ENCODE measurements around the gene TTC9C. TPM values are rescaled to one million over a fixed set of nuclear protein-coding genes. Genes with fewer than 3 reads are reported as not detected.
A peak's percentile ranks its signal among the peaks of the same experiment; 100 is the strongest.

TTC9C gene
- total and polyA plus RNA-seq, 2 of the 13 experiments (the other 11 are each of a cell fraction or from before 2014, with no cell fraction given), result 28.0 to 36.4 TPM

GRCh38 chr11:62725646-62726045 lies 2.6 kb upstream of the TTC9C start (continued):
- TF ChIP-seq, protein P1, sequence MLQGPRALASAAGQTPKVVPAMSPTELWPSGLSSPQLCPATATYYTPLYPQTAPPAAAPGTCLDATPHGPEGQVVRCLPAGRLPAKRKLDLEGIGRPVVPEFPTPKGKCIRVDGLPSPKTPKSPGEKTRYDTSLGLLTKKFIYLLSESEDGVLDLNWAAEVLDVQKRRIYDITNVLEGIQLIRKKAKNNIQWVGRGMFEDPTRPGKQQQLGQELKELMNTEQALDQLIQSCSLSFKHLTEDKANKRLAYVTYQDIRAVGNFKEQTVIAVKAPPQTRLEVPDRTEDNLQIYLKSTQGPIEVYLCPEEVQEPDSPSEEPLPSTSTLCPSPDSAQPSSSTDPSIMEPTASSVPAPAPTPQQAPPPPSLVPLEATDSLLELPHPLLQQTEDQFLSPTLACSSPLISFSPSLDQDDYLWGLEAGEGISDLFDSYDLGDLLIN (CRISPR knock-in tag; IDR thresholded peaks at IDR 0.05; ENCODE audit: borderline replicate concordance), result no peak
- TF ChIP-seq RFXAP (CRISPR knock-in tag; IDR thresholded peaks at IDR 0.05; ENCODE audit: borderline replicate concordance), result no peak
- no peak for TF ChIP-seq HNRNPLL (IDR thresholded peaks at IDR 0.05; ENCODE audit: low read depth, low read length, poor library complexity, severe bottlenecking)
- TF ChIP-seq TBL1XR1 (IDR thresholded peaks at IDR 0.05; ENCODE audit: borderline replicate concordance, low read length, partially characterized antibody), result no peak
- TF ChIP-seq ZFP82 (CRISPR knock-in tag; IDR thresholded peaks at IDR 0.05; ENCODE audit: borderline replicate concordance), result no peak
- TF ChIP-seq ZNF264 (CRISPR knock-in tag; IDR thresholded peaks at IDR 0.05), result peak; percentile 93; the same call in 1 of the 2 replicates
- TF ChIP-seq CREM (IDR thresholded peaks at IDR 0.05), result peak; percentile 24; the same call in 1 of the 2 replicates
- TF ChIP-seq CREM (CRISPR knock-in tag; IDR thresholded peaks at IDR 0.05), result no peak
- no peak for TF ChIP-seq SMAD9 (CRISPR knock-in tag; IDR thresholded peaks at IDR 0.05)
- no peak for TF ChIP-seq PCBP1 (IDR thresholded peaks at IDR 0.05; ENCODE audit: borderline replicate concordance, low read depth, low read length)
- TF ChIP-seq TGIF2 (CRISPR knock-in tag; IDR thresholded peaks at IDR 0.05), result no peak
- TF ChIP-seq AGO1 (IDR thresholded peaks at IDR 0.05; ENCODE audit: low read depth, low read length, poor library complexity, severe bottlenecking), result no peak
- TF ChIP-seq LCORL (IDR thresholded peaks at IDR 0.05), result no peak
- TF ChIP-seq LCORL (CRISPR knock-in tag; IDR thresholded peaks at IDR 0.05), result no peak
- TF ChIP-seq EEA1 (CRISPR knock-in tag; IDR thresholded peaks at IDR 0.05; ENCODE audit: borderline replicate concordance), result no peak
- TF ChIP-seq KAT7 (CRISPR knock-in tag; IDR thresholded peaks at IDR 0.05; ENCODE audit: borderline replicate concordance), result no peak
- TF ChIP-seq ZNF552 (CRISPR knock-in tag; IDR thresholded peaks at IDR 0.05; ENCODE audit: borderline replicate concordance), result no peak
- TF ChIP-seq ZBTB21 (CRISPR knock-in tag; IDR thresholded peaks at IDR 0.05), result no peak
- TF ChIP-seq ZNF432 (CRISPR knock-in tag; IDR thresholded peaks at IDR 0.05; ENCODE audit: borderline replicate concordance), result no peak
- peak; percentile 46 for TF ChIP-seq POLR2AphosphoS5 (IDR thresholded peaks at IDR 0.05; ENCODE audit: low read depth, low read length)
- no peak for TF ChIP-seq HOXD1 (CRISPR knock-in tag; IDR thresholded peaks at IDR 0.05)
- no peak for TF ChIP-seq SAFB2 (CRISPR knock-in tag; IDR thresholded peaks at IDR 0.05; ENCODE audit: borderline replicate concordance, low read depth)
- no peak for TF ChIP-seq NCOA2 (CRISPR knock-in tag; IDR thresholded peaks at IDR 0.05)
- TF ChIP-seq GABPA (IDR thresholded peaks at IDR 0.05; ENCODE audit: low read depth, low read length), result no peak
- 0 out of 2 replicates have a peak, but pooled peaks have one; percentile 15 for TF ChIP-seq GABPA (CRISPR knock-in tag; IDR thresholded peaks at IDR 0.05; ENCODE audit: low read depth)
- no peak for TF ChIP-seq RNF2 (conservative IDR thresholded peaks at IDR 0.05; ENCODE audit: low read depth)
- TF ChIP-seq POLR2A (IDR thresholded peaks at IDR 0.05; ENCODE audit: insufficient read depth in 1 of 2, low read depth in 2 of 2, low read length in 2 of 2), result peak in 1 of 2 experiments; percentile 51; a peak in 2 of 4 replicates
